HepG2 (cell line): ENCODE measurements around the gene CARMIL3. TPM values are rescaled to one million over a fixed set of nuclear protein-coding genes. Genes with fewer than 3 reads are reported as not detected.
A peak's percentile ranks its signal among the peaks of the same experiment; 100 is the strongest.

Experiments
- FOXO1 ChIP-seq: sonication (generic); formaldehyde crosslinking; IDR thresholded peaks from 2 replicates; pipeline ENCODE4 v1.4.0; 2020; ENCODE audit warnings: missing genetic modification reagents
- HDAC6 ChIP-seq: fragments of 200-600 bp; sonication (generic); IDR thresholded peaks from 2 replicates; pipeline ENCODE4 v1.7.0; 2017; ENCODE audit warnings: mild to moderate bottlenecking, antibody characterized with exemption, low read length, low read depth
- HOXA9 ChIP-seq: sonication (generic); formaldehyde crosslinking; IDR thresholded peaks from 2 replicates; pipeline ENCODE4 v1.8.1; 2022; ENCODE audit warnings: missing genetic modification reagents, mild to moderate bottlenecking, moderate library complexity, borderline replicate concordance
- MEF2D ChIP-seq: sonication (generic); formaldehyde crosslinking; IDR thresholded peaks from 2 replicates; pipeline ENCODE4 v1.5.1; 2020; ENCODE audit warnings: mild to moderate bottlenecking, missing genetic modification reagents
- MTA3 ChIP-seq: sonication (generic); formaldehyde crosslinking; IDR thresholded peaks from 2 replicates; pipeline ENCODE4 v1.4.0; 2020; ENCODE audit warnings: missing genetic modification reagents
- MXD3 ChIP-seq: IDR thresholded peaks from 2 replicates; pipeline ENCODE4 v1.6.1; 2016; ENCODE audit warnings: mild to moderate bottlenecking, missing biosample characterization, missing genetic modification reagents
- MYC ChIP-seq: sonication (generic); formaldehyde crosslinking; IDR thresholded peaks from 2 replicates; pipeline ENCODE4 v1.9.0; 2021; ENCODE audit warnings: missing genetic modification reagents, borderline replicate concordance
- NPAS2 ChIP-seq: sonication (generic); formaldehyde crosslinking; IDR thresholded peaks from 2 replicates; pipeline ENCODE4 v1.8.0; 2022; ENCODE audit warnings: mild to moderate bottlenecking, missing genetic modification reagents, borderline replicate concordance
- POGK ChIP-seq: sonication (generic); formaldehyde crosslinking; conservative IDR thresholded peaks from 2 replicates; pipeline ENCODE4 v1.8.0; 2022; ENCODE audit warnings: mild to moderate bottlenecking, moderate library complexity, missing genetic modification reagents
- RBM39 ChIP-seq: fragments of 200-400 bp; formaldehyde crosslinking; IDR thresholded peaks from one replicate; pipeline ENCODE4 v1.6.1; 2018; ENCODE audit warnings: antibody characterized with exemption, mild to moderate bottlenecking, low read depth, low read length; ENCODE audit not compliant: poor library complexity, severe bottlenecking
- SALL1 ChIP-seq: sonication (generic); formaldehyde crosslinking; IDR thresholded peaks from 2 replicates; pipeline ENCODE4 v1.8.0; 2022; ENCODE audit warnings: mild to moderate bottlenecking, missing genetic modification reagents
- TARDBP ChIP-seq: sonication (generic); formaldehyde crosslinking; IDR thresholded peaks from 2 replicates; pipeline ENCODE4 v1.8.0; 2022; ENCODE audit warnings: mild to moderate bottlenecking, missing genetic modification reagents
- TBP ChIP-seq: sonication (generic); formaldehyde crosslinking; IDR thresholded peaks from 2 replicates; pipeline ENCODE4 v1.5.0; 2020; ENCODE audit warnings: missing genetic modification reagents
- ZNF230 ChIP-seq: sonication (generic); formaldehyde crosslinking; IDR thresholded peaks from 2 replicates; pipeline ENCODE4 v1.4.0; 2020; ENCODE audit warnings: mild to moderate bottlenecking, missing genetic modification reagents
- ZNF503 ChIP-seq: sonication (generic); formaldehyde crosslinking; IDR thresholded peaks from 2 replicates; pipeline ENCODE4 v1.4.0; 2020; ENCODE audit warnings: missing genetic modification reagents
- ZNF687 ChIP-seq: sonication (generic); formaldehyde crosslinking; IDR thresholded peaks from 2 replicates; pipeline ENCODE4 v1.5.1; 2020; ENCODE audit warnings: mild to moderate bottlenecking, missing genetic modification reagents, moderate library complexity
- ZNF724P ChIP-seq: sonication (generic); formaldehyde crosslinking; IDR thresholded peaks from 2 replicates; pipeline ENCODE4 v1.8.0; 2022; ENCODE audit warnings: missing genetic modification reagents, borderline replicate concordance
- ZSCAN29 ChIP-seq: sonication (generic); formaldehyde crosslinking; conservative IDR thresholded peaks from 2 replicates; pipeline ENCODE4 v1.4.0; 2020; ENCODE audit warnings: mild to moderate bottlenecking, missing genetic modification reagents
- polyA plus RNA-seq, 8 experiments: library from polyadenylated mRNA; depleted of rRNA in 3 of 8; stranded (reverse) in 7 of 8; unstranded in 1 of 8; fragments of >200 nt; fragmentation: Illumina TruSeq in 4 of 8; extraction: Trizol in 4 of 8; gene quantifications; 2 replicates each; pipeline versions ENCODE4 v1.2.1 to v1.2.3, GENCODE V29; 2011 to 2016; ENCODE audit warnings: low read depth in 4 of 8, missing spikeins in 1 of 8, mixed read lengths in 1 of 8; ENCODE audit not compliant: insufficient read depth in 1 of 8
- total RNA-seq, 5 experiments: library from RNA; depleted of rRNA; stranded (reverse); fragments of >200 nt; fragmentation: Illumina TruSeq; extraction: Trizol; gene quantifications; 2 replicates each; pipeline ENCODE4 v1.2.3, GENCODE V29; 2016; ENCODE audit warnings: low read depth in 1 of 5
- TF ChIP-seq, protein P1 (sequence below): sonication (generic); formaldehyde crosslinking; IDR thresholded peaks from 2 replicates; pipeline ENCODE4 v1.5.0; 2020; ENCODE audit warnings: missing genetic modification reagents, mild to moderate bottlenecking, borderline replicate concordance
- TF ChIP-seq, protein P2 (sequence below): IDR thresholded peaks from 2 replicates; pipeline ENCODE4 v1.6.1; 2012; ENCODE audit warnings: inconsistent platforms

CARMIL3 gene
- total and polyA plus RNA-seq, 2 of the 13 experiments (the other 11 are each of a cell fraction or from before 2014, with no cell fraction given), result 0.27 to 0.55 TPM

- TF ChIP-seq HDAC6, result no peak
- no peak for TF ChIP-seq HOXA9 (CRISPR knock-in tag)
- no peak for TF ChIP-seq NPAS2 (CRISPR knock-in tag)
- peak; percentile 3; the same call in 1 of the 2 replicates for TF ChIP-seq MEF2D (CRISPR knock-in tag)
- 0 out of 2 replicates have a peak, but pooled peaks have one; percentile 31 for TF ChIP-seq FOXO1 (CRISPR knock-in tag)
- peak; percentile 33; the same call in 1 of the 2 replicates for TF ChIP-seq SALL1 (CRISPR knock-in tag)
- peak; percentile 43; the same call in 1 of the 2 replicates for TF ChIP-seq ZNF687
- TF ChIP-seq ZSCAN29 (CRISPR knock-in tag), result no peak
- TF ChIP-seq TBP, result 0 out of 2 replicates have a peak, but pooled peaks have one; percentile 69
- peak; percentile 72; the same call in 1 of the 2 replicates for TF ChIP-seq ZNF724P
- TF ChIP-seq, protein P1, sequence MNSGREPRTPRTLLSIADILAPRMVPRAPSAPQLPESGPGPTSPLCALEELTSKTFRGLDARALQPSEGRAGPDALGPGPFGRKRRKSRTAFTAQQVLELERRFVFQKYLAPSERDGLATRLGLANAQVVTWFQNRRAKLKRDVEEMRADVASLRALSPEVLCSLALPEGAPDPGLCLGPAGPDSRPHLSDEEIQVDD (CRISPR knock-in tag), result 0 out of 2 replicates have a peak, but pooled peaks have one; percentile 58
- peak; percentile 65; the same call in 1 of the 2 replicates for TF ChIP-seq TARDBP (CRISPR knock-in tag)
- TF ChIP-seq MTA3 (CRISPR knock-in tag), result peak; percentile 75; the same call in 1 of the 2 replicates
- TF ChIP-seq RBM39, result no peak
- TF ChIP-seq POGK (CRISPR knock-in tag), result peak; percentile 37; the same call in 1 of the 2 replicates
- TF ChIP-seq ZNF503 (CRISPR knock-in tag), result no peak
- TF ChIP-seq MYC (CRISPR knock-in tag), result 0 out of 2 replicates have a peak, but pooled peaks have one; percentile 26
- TF ChIP-seq, protein P2, sequence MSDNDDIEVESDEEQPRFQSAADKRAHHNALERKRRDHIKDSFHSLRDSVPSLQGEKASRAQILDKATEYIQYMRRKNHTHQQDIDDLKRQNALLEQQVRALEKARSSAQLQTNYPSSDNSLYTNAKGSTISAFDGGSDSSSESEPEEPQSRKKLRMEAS, result no peak
- 0 out of 2 replicates have a peak, but pooled peaks have one; percentile 37 for TF ChIP-seq ZNF230
- no peak for TF ChIP-seq MXD3 (CRISPR knock-in tag)
Measured at GRCh38 chr14:24096545-24097181, 44.9 kb downstream of the CARMIL3 start (continued).
